Natural killer cell (primary cell): ENCODE measurements around the gene IDH3G. TPM values are rescaled to one million over a fixed set of nuclear protein-coding genes. Genes with fewer than 3 reads are reported as not detected.

Experiments
- ATAC-seq, 3 donors: fragments of 150-1000 bp in 2 of 3; fragments of 200-7000 bp in 1 of 3; cut with Tn5 transposase; 1 replicate in 1 of 3; 2 replicates in 2 of 3; pipeline ENCODE4 v1.10.0; 2021; ENCODE audit warnings: mild to moderate bottlenecking in 2 of 3, moderate library complexity in 2 of 3
- DNase-seq, 2 donors: peaks; one replicate each; pipeline versions ENCODE4 v3.0.0 to v3.0.0-alpha.2; 2013 to 2021; ENCODE audit warnings: mixed read lengths in 1 of 2
- H3K27ac ChIP-seq: one replicate; pipeline ENCODE4 v1.5.1; 2013; ENCODE audit warnings: mild to moderate bottlenecking, low read length
- H3K27me3 ChIP-seq: one replicate; pipeline ENCODE4 v1.6.1; 2013; ENCODE audit warnings: low read length; ENCODE audit not compliant: control insufficient read depth, insufficient read depth
- H3K36me3 ChIP-seq: one replicate; pipeline ENCODE4 v1.6.1; 2013; ENCODE audit warnings: low read length; ENCODE audit not compliant: control insufficient read depth, insufficient read depth
- H3K4me1 ChIP-seq: one replicate; pipeline ENCODE4 v1.6.1; 2013; ENCODE audit warnings: low read length; ENCODE audit not compliant: control insufficient read depth, insufficient read depth
- H3K4me3 ChIP-seq: one replicate; pipeline ENCODE4 v1.5.1; 2013; ENCODE audit warnings: low read length
- H3K9me3 ChIP-seq: one replicate; pipeline ENCODE4 v1.6.1; 2013; ENCODE audit warnings: low read length; ENCODE audit not compliant: control insufficient read depth, insufficient read depth
- H3K27ac Mint-ChIP-seq, 2 donors: one replicate each; pipeline ENCODE4 v1.8.0; 2022; ENCODE audit warnings: mild to moderate bottlenecking in 2 of 2, mixed read lengths in 2 of 2, moderate library complexity in 1 of 2
- H3K27me3 Mint-ChIP-seq, 2 donors: one replicate each; pipeline ENCODE4 v1.8.0; 2022; ENCODE audit warnings: low read depth in 2 of 2, mixed read lengths in 2 of 2
- H3K36me3 Mint-ChIP-seq: one replicate; pipeline ENCODE4 v1.8.0; 2022; ENCODE audit warnings: mixed read lengths
- H3K4me1 Mint-ChIP-seq, 2 donors: one replicate each; pipeline ENCODE4 v1.8.0; 2022; ENCODE audit warnings: mixed read lengths in 2 of 2
- H3K4me3 Mint-ChIP-seq: one replicate; pipeline ENCODE4 v1.8.0; 2022; ENCODE audit warnings: mild to moderate bottlenecking, moderate library complexity, mixed read lengths
- H3K9me3 Mint-ChIP-seq, 2 donors: one replicate each; pipeline ENCODE4 v1.8.0; 2022; ENCODE audit warnings: mixed read lengths in 2 of 2
- CTCF ChIP-seq: fragments of 200-600 bp; IDR thresholded peaks from one replicate; pipeline ENCODE4 v1.8.0; 2022; ENCODE audit warnings: antibody characterized with exemption
- WGBS: methylation state at CpG from one replicate; pipeline ENCODE4 v1.1.7; 2013; ENCODE audit warnings: missing lambda C conversion rate; ENCODE audit not compliant: insufficient coverage; 5-methylcytosine and 5-hydroxymethylcytosine counted together
- intact Hi-C: fragments of 100-400 bp; cut with micrococcal nuclease; formaldehyde crosslinking; loops from one replicate; pipeline ENCODE4 v1.14.2; 2022
- total RNA-seq, 4 donors: library from RNA; stranded (reverse); fragments of 120-200 nt in 1 of 4; gene quantifications; one replicate each; pipeline versions ENCODE4 v1.2.3 to v1.2.4, GENCODE V29; 2013 to 2022

IDH3G gene
- total RNA-seq, 3 donors from 2014 or later (not counting 1 experiment from before 2014, with no cell fraction given) = 70.1 to 76.5 (median 71.1) TPM

GRCh38 chrX:153780678-153781427 lies 13.3 kb downstream of the IDH3G start, which contains the start of gene SRPK3:
Gene SRPK3, plus strand, starts transcription at chrX:153781041. Its CDS starts 46 bp downstream, at chrX:153781087.
- intact Hi-C loops = no loop called here

GRCh38 chrX:153779891-153780677 lies 14.1 kb downstream of the IDH3G start:
- no peak overlapping the region for H3K27ac Mint-ChIP-seq
- no peaks in the 10 kb centered on the region for H3K36me3 Mint-ChIP-seq
- H3K4me1 ChIP-seq = peaks cover 12% of the 10 kb centered on the region
- no peaks in the 10 kb centered on the region for H3K9me3 ChIP-seq
- H3K27ac ChIP-seq = no peak overlapping the region
- no peak overlapping the region for H3K4me3 Mint-ChIP-seq
- H3K36me3 ChIP-seq = no peaks in the 10 kb centered on the region
- H3K9me3 Mint-ChIP-seq = no peaks in the 10 kb centered on the region
- H3K27me3 Mint-ChIP-seq = peaks cover 9% of the 10 kb centered on the region in 2 donors
- ATAC-seq = no peak
- H3K4me3 ChIP-seq = no peak overlapping the region
- intact Hi-C loops = no loop called here
- H3K27me3 ChIP-seq = peaks cover 2% of the 10 kb centered on the region
- WGBS = 66% methylated on average over 18 of the region's 18 CpGs
- H3K4me1 Mint-ChIP-seq = peaks cover 0 to 9% of the 10 kb centered on the region in 2 donors
- no peak for DNase-seq
- TF ChIP-seq CTCF = no peak

More at GRCh38 chrX:153780678-153781427, 13.3 kb downstream of the IDH3G start, which contains the start of gene SRPK3:
- Histone ChIP-seq H3K27me3 (peaks cover 2% of the 10 kb centered on the region), H3K4me1 (peaks cover 12% of the 10 kb centered on the region), H3K27ac (no peak within 1 kb of the TSS), H3K4me3 (no peak within 1 kb of the TSS), H3K36me3 (peaks cover 2% of the 10 kb centered on the region), H3K9me3 (no peaks in the 10 kb centered on the region)
- no peak within 1 kb of the TSS for H3K4me3 Mint-ChIP-seq
- H3K27ac Mint-ChIP-seq = no peak within 1 kb of the TSS
- no peak for DNase-seq
- H3K27me3 Mint-ChIP-seq = peaks cover 9% of the 10 kb centered on the region in 2 donors
- peaks cover 0 to 9% of the 10 kb centered on the region in 2 donors for H3K4me1 Mint-ChIP-seq
- no peak for TF ChIP-seq CTCF
- H3K9me3 Mint-ChIP-seq = no peaks in the 10 kb centered on the region
- ATAC-seq = peak in 1 of 3 donors; percentile 32
- no peaks in the 10 kb centered on the region for H3K36me3 Mint-ChIP-seq
- 38% methylated on average over 47 of the region's 52 CpGs for WGBS

GRCh38 chrX:153778684-153779101 lies 15.5 kb downstream of the IDH3G start:
- peaks cover 9% of the 10 kb centered on the region in 2 donors for H3K27me3 Mint-ChIP-seq
- no peaks in the 10 kb centered on the region for H3K9me3 Mint-ChIP-seq
- TF ChIP-seq CTCF = no peak
- DNase-seq (no peak), ATAC-seq (no peak)
- peaks cover 0 to 9% of the 10 kb centered on the region in 2 donors for H3K4me1 Mint-ChIP-seq
- 92% methylated on average over 16 of the region's 16 CpGs for WGBS
- H3K4me3 ChIP-seq = no peak overlapping the region
- no peaks in the 10 kb centered on the region for H3K9me3 ChIP-seq
- H3K36me3 Mint-ChIP-seq = no peaks in the 10 kb centered on the region
- H3K27ac Mint-ChIP-seq = no peak overlapping the region
- intact Hi-C loops = no loop called here
- no peak overlapping the region for H3K27ac ChIP-seq
- H3K27me3 ChIP-seq = peaks cover 2% of the 10 kb centered on the region
- no peak overlapping the region for H3K4me3 Mint-ChIP-seq
- H3K4me1 ChIP-seq = peaks cover 12% of the 10 kb centered on the region
- H3K36me3 ChIP-seq = no peaks in the 10 kb centered on the region
